Mesenchymal stem cell (in vitro differentiated cells and primary cell): Measurements from ENCODE around the gene TAF10.

Source experiments
- DNase-seq: peaks from one replicate; pipeline ENCODE4 v3.0.0-alpha.2; 2013
- H2AFZ ChIP-seq: one replicate; pipeline ENCODE4 v1.6.1; 2013; ENCODE audit warnings: low read depth, mild to moderate bottlenecking, control low read depth, inconsistent platforms, low read length, moderate library complexity
- H2AK5ac ChIP-seq: 2 replicates; pipeline ENCODE4 v1.6.1; 2013; ENCODE audit warnings: low read length, moderate library complexity, mild to moderate bottlenecking, inconsistent platforms; ENCODE audit not compliant: severe bottlenecking
- H2BK120ac ChIP-seq: one replicate; pipeline ENCODE4 v1.6.1; 2013; ENCODE audit warnings: low read depth, mild to moderate bottlenecking, inconsistent platforms, low read length, moderate library complexity
- H2BK12ac ChIP-seq, 2 experiments: one replicate each; pipeline ENCODE4 v1.6.1; 2013; ENCODE audit warnings: inconsistent platforms in 2 of 2, low read length in 2 of 2, mild to moderate bottlenecking in 2 of 2, moderate library complexity in 2 of 2, control low read depth in 1 of 2
- H2BK15ac ChIP-seq: one replicate; pipeline ENCODE4 v1.6.1; 2013; ENCODE audit warnings: mild to moderate bottlenecking, low read depth, inconsistent platforms; ENCODE audit not compliant: poor library complexity, severe bottlenecking
- H2BK5ac ChIP-seq: 2 replicates; pipeline ENCODE4 v1.6.1; 2013; ENCODE audit warnings: low read depth, mild to moderate bottlenecking, low read length, control low read depth, inconsistent platforms; ENCODE audit not compliant: poor library complexity, severe bottlenecking
- H3K14ac ChIP-seq, 2 experiments: one replicate each; pipeline ENCODE4 v1.6.1; 2013; ENCODE audit warnings: inconsistent platforms in 2 of 2, low read length in 2 of 2, control low read depth in 1 of 2, mild to moderate bottlenecking in 1 of 2, moderate library complexity in 1 of 2
- H3K18ac ChIP-seq, 2 experiments: one replicate each; pipeline ENCODE4 v1.6.1; 2013; ENCODE audit warnings: inconsistent platforms in 2 of 2, low read length in 2 of 2, control low read depth in 1 of 2, low read depth in 1 of 2, mild to moderate bottlenecking in 1 of 2
- H3K23ac ChIP-seq, 2 experiments: one replicate each; pipeline ENCODE4 v1.6.1; 2013; ENCODE audit warnings: inconsistent platforms in 2 of 2, low read length in 2 of 2, mild to moderate bottlenecking in 2 of 2, moderate library complexity in 2 of 2, control low read depth in 1 of 2
- H3K27ac ChIP-seq: 2 replicates; pipeline ENCODE4 v1.5.1; 2013; ENCODE audit warnings: mild to moderate bottlenecking, moderate library complexity, low read length, control low read depth, inconsistent platforms; ENCODE audit not compliant: poor library complexity, severe bottlenecking
- H3K27me3 ChIP-seq, 2 experiments: 2 replicates each; pipeline versions ENCODE4 v1.6.1 to v1.7.0; 2013; ENCODE audit warnings: low read length in 2 of 2, mild to moderate bottlenecking in 2 of 2, moderate library complexity in 2 of 2, control low read depth in 1 of 2, inconsistent platforms in 1 of 2; ENCODE audit not compliant: control insufficient read depth in 1 of 2, insufficient read depth in 1 of 2
- H3K36me3 ChIP-seq, 2 experiments: 2 replicates each; pipeline versions ENCODE4 v1.6.1 to v1.7.0; 2013; ENCODE audit warnings: low read length in 2 of 2, control low read depth in 1 of 2, inconsistent platforms in 1 of 2, low read depth in 1 of 2, mild to moderate bottlenecking in 1 of 2; ENCODE audit not compliant: insufficient read depth in 2 of 2, control insufficient read depth in 1 of 2
- H3K4ac ChIP-seq, 2 experiments: one replicate each; pipeline ENCODE4 v1.6.1; 2013; ENCODE audit warnings: inconsistent platforms in 2 of 2, low read length in 2 of 2, mild to moderate bottlenecking in 2 of 2, moderate library complexity in 2 of 2, control low read depth in 1 of 2, low read depth in 1 of 2
- H3K4me1 ChIP-seq: 2 replicates; pipeline ENCODE4 v1.6.1; 2013; ENCODE audit warnings: low read depth, low read length, control low read depth; ENCODE audit not compliant: control insufficient read depth, insufficient read depth
- H3K4me2 ChIP-seq: 2 replicates; pipeline ENCODE4 v1.6.1; 2013; ENCODE audit warnings: low read length, mild to moderate bottlenecking, inconsistent platforms; ENCODE audit not compliant: poor library complexity, severe bottlenecking
- H3K4me3 ChIP-seq, 2 experiments: 2 replicates each; pipeline versions ENCODE4 v1.5.1 to v1.7.0; 2013; ENCODE audit warnings: low read length in 2 of 2, mild to moderate bottlenecking in 2 of 2, control low read depth in 1 of 2, low read depth in 1 of 2; ENCODE audit not compliant: insufficient read depth in 1 of 2
- H3K79me1 ChIP-seq: replicated peaks from 2 replicates; pipeline ENCODE4 v1.6.1; 2013; ENCODE audit warnings: mild to moderate bottlenecking, control low read depth, low read length, inconsistent platforms; ENCODE audit not compliant: poor library complexity, severe bottlenecking
- H3K9ac ChIP-seq: 2 replicates; pipeline ENCODE4 v1.7.0; 2013; ENCODE audit warnings: mild to moderate bottlenecking, low read length, moderate library complexity
- H3K9me3 ChIP-seq: 2 replicates; pipeline ENCODE4 v1.7.0; 2013; ENCODE audit warnings: mild to moderate bottlenecking, low read length; ENCODE audit not compliant: control insufficient read depth
- H4K8ac ChIP-seq: one replicate; pipeline ENCODE4 v1.6.1; 2013; ENCODE audit warnings: inconsistent platforms, mild to moderate bottlenecking, low read length, moderate library complexity
- H4K91ac ChIP-seq: one replicate; pipeline ENCODE4 v1.6.1; 2013; ENCODE audit warnings: mild to moderate bottlenecking, low read length, inconsistent platforms
- WGBS: methylation state at CpG from one replicate; pipeline ENCODE4 v1.1.7; 2013; ENCODE audit warnings: mixed read lengths; 5-methylcytosine and 5-hydroxymethylcytosine counted together

The TAF10 gene

GRCh38 chr11:6576471-6577373 is 35.3 kb downstream of the TAF10 start:
- H2BK15ac ChIP-seq = no peak overlapping the region
- no peak overlapping the region for H3K23ac ChIP-seq
- H2BK120ac ChIP-seq = no peak overlapping the region
- H3K9me3 ChIP-seq = no peaks in the 10 kb centered on the region
- H4K91ac ChIP-seq = peak overlapping the region; percentile 25
- peak overlapping the region in 1 of 2 experiments; percentile 4 for H3K18ac ChIP-seq
- H4K8ac ChIP-seq = no peak overlapping the region
- peak overlapping the region in 1 of 2 experiments; percentile 41 for H3K14ac ChIP-seq
- peaks cover 8 to 15% of the 10 kb centered on the region in 2 experiments for H3K36me3 ChIP-seq
- H3K79me1 ChIP-seq = peaks cover 6% of the 10 kb centered on the region
- WGBS = 70% methylated on average over 5 of the region's 6 CpGs
- no peak overlapping the region for H2BK5ac ChIP-seq
- no peak overlapping the region for H2AFZ ChIP-seq
- no peak overlapping the region for H3K4me2 ChIP-seq
- no peak overlapping the region for H2BK12ac ChIP-seq
- H3K9ac ChIP-seq = peak overlapping the region; percentile 57
- peak; percentile 22 for DNase-seq
- peaks cover 6% of the 10 kb centered on the region for H3K4me1 ChIP-seq
- no peaks in the 10 kb centered on the region for H3K27me3 ChIP-seq
- no peak overlapping the region for H3K4ac ChIP-seq
- H3K27ac ChIP-seq = no peak overlapping the region
- H3K4me3 ChIP-seq = peak overlapping the region in 1 of 2 experiments; percentile 40
- no peak overlapping the region for H2AK5ac ChIP-seq

GRCh38 chr11:6574816-6575715 is 37.0 kb downstream of the TAF10 start:
- H2AK5ac ChIP-seq = no peak overlapping the region

GRCh38 chr11:6572215-6572614 is 39.8 kb downstream of the TAF10 start:
- no peak overlapping the region for H3K4me2 ChIP-seq
- DNase-seq = peak; percentile 13
- H3K23ac ChIP-seq = no peak overlapping the region
- H3K14ac ChIP-seq = no peak overlapping the region
- no peak overlapping the region for H3K9ac ChIP-seq
- H3K36me3 ChIP-seq = peaks cover 4 to 22% of the 10 kb centered on the region in 2 experiments
- no peak overlapping the region for H4K8ac ChIP-seq
- H2AK5ac ChIP-seq = no peak overlapping the region
- no peak overlapping the region for H3K18ac ChIP-seq
- no peak overlapping the region for H4K91ac ChIP-seq
- peaks cover 4% of the 10 kb centered on the region for H3K79me1 ChIP-seq
- no peak overlapping the region for H2BK120ac ChIP-seq
- H3K27ac ChIP-seq = no peak overlapping the region
- H3K27me3 ChIP-seq = no peaks in the 10 kb centered on the region
- peaks cover 10% of the 10 kb centered on the region for H3K4me1 ChIP-seq
- WGBS = 100% methylated on average over 1 of the region's 2 CpGs
- no peak overlapping the region for H2AFZ ChIP-seq
- no peaks in the 10 kb centered on the region for H3K9me3 ChIP-seq
- no peak overlapping the region for H2BK5ac ChIP-seq
- no peak overlapping the region for H2BK15ac ChIP-seq
- no peak overlapping the region for H2BK12ac ChIP-seq
- H3K4ac ChIP-seq = no peak overlapping the region
- no peak overlapping the region for H3K4me3 ChIP-seq

More at GRCh38 chr11:6574816-6575715, 37.0 kb downstream of the TAF10 start:
- Histone ChIP-seq H3K4me1 (peaks cover 6% of the 10 kb centered on the region), H4K91ac (no peak overlapping the region), H2AFZ (no peak overlapping the region), H3K23ac (no peak overlapping the region), H3K36me3 (peaks cover 2 to 23% of the 10 kb centered on the region in 2 experiments), H2BK120ac (no peak overlapping the region), H4K8ac (no peak overlapping the region), H3K4ac (no peak overlapping the region), H2BK15ac (no peak overlapping the region), H3K27ac (no peak overlapping the region), H3K4me3 (no peak overlapping the region), H3K79me1 (peaks cover 8% of the 10 kb centered on the region), H3K27me3 (no peaks in the 10 kb centered on the region), H2BK12ac (no peak overlapping the region), H3K9me3 (no peaks in the 10 kb centered on the region), H3K14ac (no peak overlapping the region), H3K18ac (no peak overlapping the region), H3K9ac (no peak overlapping the region), H2BK5ac (no peak overlapping the region), H3K4me2 (no peak overlapping the region)
- no peak for DNase-seq
- over 99% methylated on average over 6 of the region's 6 CpGs for WGBS
